GM12878 (cell line): Measurements from ENCODE around the gene CLEC16A.

Experiments used
- CHD2 ChIP-seq: IDR thresholded peaks from 2 replicates; pipeline ENCODE4 v1.6.1; 2011; ENCODE audit warnings: low read depth, low read length, improper control_type of control experiment, borderline replicate concordance
- CTCF ChIP-seq, 3 experiments: IDR thresholded peaks in 2 of 3; conservative IDR thresholded peaks in 1 of 3; 2 replicates each; pipeline ENCODE4 v1.5.1; 2011; ENCODE audit warnings: low read depth in 3 of 3, low read length in 3 of 3, mild to moderate bottlenecking in 3 of 3, control low read depth in 2 of 3, moderate library complexity in 2 of 3, inconsistent platforms in 1 of 3, mixed read lengths in 1 of 3; ENCODE audit not compliant: control insufficient read depth in 2 of 3, insufficient read depth in 1 of 3; ENCODE audit errors: extremely low read depth in 1 of 3
- MXI1 ChIP-seq: fragments of 150-350 bp; IDR thresholded peaks from 2 replicates; pipeline ENCODE4 v1.6.1; 2011; ENCODE audit warnings: low read depth, mild to moderate bottlenecking, inconsistent platforms, low read length, improper control_type of control experiment
- TAF1 ChIP-seq: IDR thresholded peaks from 2 replicates; pipeline ENCODE4 v1.6.1; 2011; ENCODE audit warnings: mild to moderate bottlenecking, low read depth, low read length, borderline replicate concordance
- TBL1XR1 ChIP-seq: IDR thresholded peaks from 2 replicates; pipeline ENCODE4 v1.6.1; 2012; ENCODE audit warnings: low read depth, low read length, improper control_type of control experiment
- USF2 ChIP-seq: IDR thresholded peaks from 2 replicates; pipeline ENCODE4 v1.6.1; 2011; ENCODE audit warnings: low read depth, low read length, improper control_type of control experiment, borderline replicate concordance

GRCh38 chr16:10937068-10937859 lies 7.1 kb upstream of the CLEC16A start:
- TF ChIP-seq CTCF (IDR thresholded peaks at IDR 0.05 in 2 of 3, conservative IDR thresholded peaks at IDR 0.05 in 1 of 3; ENCODE audit: control insufficient read depth in 2 of 3, extremely low read depth in 1 of 3, insufficient read depth in 1 of 3, low read depth in 3 of 3, low read length in 3 of 3): peak in 1 of 3 experiments; percentile 22; a peak in 1 of 6 replicates
- TF ChIP-seq MXI1: no peak
- TF ChIP-seq TBL1XR1: no peak
- no peak for TF ChIP-seq CHD2
- TF ChIP-seq TAF1: no peak
- no peak for TF ChIP-seq USF2
